Measurements from ENCODE around the gene ATP23.

Gene ATP23

DNA sequence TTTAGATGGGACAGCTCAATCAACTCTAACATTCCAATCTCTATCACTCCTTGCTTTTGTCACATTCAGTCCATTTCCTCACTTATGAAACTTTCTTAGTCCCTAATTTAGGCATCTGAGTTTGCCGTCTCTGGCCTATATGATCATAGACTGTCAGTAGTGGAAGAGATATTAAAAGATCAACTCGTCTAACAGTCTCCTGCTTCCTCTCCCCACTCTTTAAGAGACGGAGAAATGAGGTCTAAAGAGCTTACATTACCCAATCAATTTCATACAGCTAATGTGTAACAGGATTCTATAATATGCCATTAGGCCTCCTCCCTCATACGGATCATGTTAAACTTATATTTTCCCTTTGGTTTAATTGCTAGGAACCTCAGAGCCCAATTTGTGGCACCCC is 6.5 kb upstream of the ATP23 start:
- Histone ChIP-seq H3K27ac (replicated peaks) (peak overlapping the region; percentile 100), H3K27me3 (ENCODE audit: insufficient read depth, poor library complexity, severe bottlenecking) (no peaks in the 10 kb centered on the region), H3K4me3 (replicated peaks; ENCODE audit: insufficient read depth, low read length) (peak overlapping the region; percentile 35)
- DNase-seq (ENCODE audit: low read depth in 1 of 2, low spot score in 1 of 2): peak; percentile 18 to 31
- TF ChIP-seq, protein P1, sequence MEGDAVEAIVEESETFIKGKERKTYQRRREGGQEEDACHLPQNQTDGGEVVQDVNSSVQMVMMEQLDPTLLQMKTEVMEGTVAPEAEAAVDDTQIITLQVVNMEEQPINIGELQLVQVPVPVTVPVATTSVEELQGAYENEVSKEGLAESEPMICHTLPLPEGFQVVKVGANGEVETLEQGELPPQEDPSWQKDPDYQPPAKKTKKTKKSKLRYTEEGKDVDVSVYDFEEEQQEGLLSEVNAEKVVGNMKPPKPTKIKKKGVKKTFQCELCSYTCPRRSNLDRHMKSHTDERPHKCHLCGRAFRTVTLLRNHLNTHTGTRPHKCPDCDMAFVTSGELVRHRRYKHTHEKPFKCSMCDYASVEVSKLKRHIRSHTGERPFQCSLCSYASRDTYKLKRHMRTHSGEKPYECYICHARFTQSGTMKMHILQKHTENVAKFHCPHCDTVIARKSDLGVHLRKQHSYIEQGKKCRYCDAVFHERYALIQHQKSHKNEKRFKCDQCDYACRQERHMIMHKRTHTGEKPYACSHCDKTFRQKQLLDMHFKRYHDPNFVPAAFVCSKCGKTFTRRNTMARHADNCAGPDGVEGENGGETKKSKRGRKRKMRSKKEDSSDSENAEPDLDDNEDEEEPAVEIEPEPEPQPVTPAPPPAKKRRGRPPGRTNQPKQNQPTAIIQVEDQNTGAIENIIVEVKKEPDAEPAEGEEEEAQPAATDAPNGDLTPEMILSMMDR (IDR thresholded peaks at IDR 0.05; ENCODE audit: insufficient read depth, low read length): no peak
- TF ChIP-seq POLR2AphosphoS5 (IDR thresholded peaks at IDR 0.05; ENCODE audit: low read depth) (no peak), SPI1 (IDR thresholded peaks at IDR 0.05; ENCODE audit: borderline replicate concordance, low read depth) (no peak), GABPA (IDR thresholded peaks at IDR 0.05; ENCODE audit: low read depth) (no peak)
- TF ChIP-seq, protein P2, sequence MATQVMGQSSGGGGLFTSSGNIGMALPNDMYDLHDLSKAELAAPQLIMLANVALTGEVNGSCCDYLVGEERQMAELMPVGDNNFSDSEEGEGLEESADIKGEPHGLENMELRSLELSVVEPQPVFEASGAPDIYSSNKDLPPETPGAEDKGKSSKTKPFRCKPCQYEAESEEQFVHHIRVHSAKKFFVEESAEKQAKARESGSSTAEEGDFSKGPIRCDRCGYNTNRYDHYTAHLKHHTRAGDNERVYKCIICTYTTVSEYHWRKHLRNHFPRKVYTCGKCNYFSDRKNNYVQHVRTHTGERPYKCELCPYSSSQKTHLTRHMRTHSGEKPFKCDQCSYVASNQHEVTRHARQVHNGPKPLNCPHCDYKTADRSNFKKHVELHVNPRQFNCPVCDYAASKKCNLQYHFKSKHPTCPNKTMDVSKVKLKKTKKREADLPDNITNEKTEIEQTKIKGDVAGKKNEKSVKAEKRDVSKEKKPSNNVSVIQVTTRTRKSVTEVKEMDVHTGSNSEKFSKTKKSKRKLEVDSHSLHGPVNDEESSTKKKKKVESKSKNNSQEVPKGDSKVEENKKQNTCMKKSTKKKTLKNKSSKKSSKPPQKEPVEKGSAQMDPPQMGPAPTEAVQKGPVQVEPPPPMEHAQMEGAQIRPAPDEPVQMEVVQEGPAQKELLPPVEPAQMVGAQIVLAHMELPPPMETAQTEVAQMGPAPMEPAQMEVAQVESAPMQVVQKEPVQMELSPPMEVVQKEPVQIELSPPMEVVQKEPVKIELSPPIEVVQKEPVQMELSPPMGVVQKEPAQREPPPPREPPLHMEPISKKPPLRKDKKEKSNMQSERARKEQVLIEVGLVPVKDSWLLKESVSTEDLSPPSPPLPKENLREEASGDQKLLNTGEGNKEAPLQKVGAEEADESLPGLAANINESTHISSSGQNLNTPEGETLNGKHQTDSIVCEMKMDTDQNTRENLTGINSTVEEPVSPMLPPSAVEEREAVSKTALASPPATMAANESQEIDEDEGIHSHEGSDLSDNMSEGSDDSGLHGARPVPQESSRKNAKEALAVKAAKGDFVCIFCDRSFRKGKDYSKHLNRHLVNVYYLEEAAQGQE (IDR thresholded peaks at IDR 0.05; ENCODE audit: insufficient replicate concordance, low read depth): no peak

DNA sequence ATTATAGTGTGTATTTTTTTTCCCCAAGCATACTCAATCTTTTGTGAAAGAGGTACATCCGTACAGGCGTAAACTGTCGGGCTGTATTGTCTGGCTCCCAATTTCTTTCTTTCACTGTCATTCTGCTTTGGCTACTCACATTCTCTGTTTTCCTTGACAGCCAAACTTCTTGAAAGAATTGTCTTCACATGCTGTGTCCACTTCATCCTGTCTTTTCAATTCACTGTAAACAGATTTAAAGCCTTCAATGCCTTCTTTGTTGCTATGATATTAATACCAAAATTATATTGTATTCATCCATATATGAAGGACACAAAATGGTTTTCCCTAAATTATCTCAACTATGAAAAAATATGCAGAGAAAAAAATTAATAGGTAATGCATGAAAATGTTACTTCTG is 6.0 kb upstream of the ATP23 start:
- no peak for DNase-seq (ENCODE audit: low read depth in 1 of 2, low spot score in 1 of 2)
- peak overlapping the region; percentile 100 for H3K27ac ChIP-seq (replicated peaks)
- no peaks in the 10 kb centered on the region for H3K27me3 ChIP-seq (ENCODE audit: insufficient read depth, poor library complexity, severe bottlenecking)
- TF ChIP-seq POLR2AphosphoS5 (IDR thresholded peaks at IDR 0.05; ENCODE audit: low read depth) (no peak), GABPA (IDR thresholded peaks at IDR 0.05; ENCODE audit: low read depth) (no peak), SPI1 (IDR thresholded peaks at IDR 0.05; ENCODE audit: borderline replicate concordance, low read depth) (no peak)
- TF ChIP-seq, protein P2 (IDR thresholded peaks at IDR 0.05; ENCODE audit: insufficient replicate concordance, low read depth): no peak
- TF ChIP-seq, protein P1 (IDR thresholded peaks at IDR 0.05; ENCODE audit: insufficient read depth, low read length): no peak
- H3K4me3 ChIP-seq (replicated peaks; ENCODE audit: insufficient read depth, low read length): peak overlapping the region; percentile 35

GRCh38 chr12:57935839-57936512 is 5.4 kb upstream of the ATP23 start:
- Histone ChIP-seq H3K27ac (replicated peaks) (peak overlapping the region; percentile 100), H3K4me3 (replicated peaks; ENCODE audit: insufficient read depth, low read length) (peak overlapping the region; percentile 35), H3K27me3 (ENCODE audit: insufficient read depth, poor library complexity, severe bottlenecking) (no peaks in the 10 kb centered on the region)
- peak; percentile 91 to 99 for DNase-seq (ENCODE audit: low read depth in 1 of 2, low spot score in 1 of 2)
- TF ChIP-seq, protein P2 (IDR thresholded peaks at IDR 0.05; ENCODE audit: insufficient replicate concordance, low read depth): peak; percentile 65
- TF ChIP-seq GABPA (IDR thresholded peaks at IDR 0.05; ENCODE audit: low read depth) (peak; percentile 80), SPI1 (IDR thresholded peaks at IDR 0.05; ENCODE audit: borderline replicate concordance, low read depth) (peak; percentile 49; the same call in 1 of the 2 replicates), POLR2AphosphoS5 (IDR thresholded peaks at IDR 0.05; ENCODE audit: low read depth) (peak; percentile 79)
- TF ChIP-seq, protein P1 (IDR thresholded peaks at IDR 0.05; ENCODE audit: insufficient read depth, low read length): no peak
